IMR-90 (cell line): Measurements from ENCODE around the gene MROH2A. TPM values are rescaled to one million over a fixed set of nuclear protein-coding genes. Genes with fewer than 3 reads are reported as not detected.
A peak's percentile ranks its signal among the peaks of the same experiment; 100 is the strongest.

Experiments
- ATAC-seq: fragments of 200-7000 bp; cut with Tn5 transposase; 2 replicates; pipeline ENCODE4 v1.9.1; 2020; ENCODE audit warnings: low read depth, mild to moderate bottlenecking, moderate library complexity
- BruUV-seq: library from RNA; stranded (reverse); fragments of 400-500 nt; replicated peaks from 2 replicates; lab custom pipeline; 2021; lab: Mats Ljungman, UMichigan
- CTCF ChIA-PET: fragments of 300-600 bp; formaldehyde crosslinking; extraction: SDS; loops from one replicate; lab custom pipeline; 2021; ENCODE audit warnings: antibody characterized with exemption; lab: Yijun Ruan, JAX
- POLR2A ChIA-PET: fragments of 300-600 bp; sonication (Branson Sonifier 250); formaldehyde crosslinking; loops from one replicate; lab custom pipeline; 2022; ENCODE audit warnings: antibody characterized with exemption; ENCODE audit not compliant: unreplicated experiment; lab: Charles Lee
- DNase-seq: peaks from one replicate; pipeline ENCODE4 v3.0.0; 2013
- H2AFZ ChIP-seq: replicated peaks from 2 replicates; pipeline ENCODE3; 2013; ENCODE audit warnings: low read length, mild to moderate bottlenecking; ENCODE audit not compliant: poor library complexity
- H2AK5ac ChIP-seq: 2 replicates; pipeline ENCODE4 v1.6.1; 2013; ENCODE audit warnings: low read depth, low read length, inconsistent platforms
- H2AK9ac ChIP-seq: replicated peaks from 2 replicates; pipeline ENCODE3; 2013; ENCODE audit warnings: mild to moderate bottlenecking, low read depth, low read length, moderate library complexity; ENCODE audit not compliant: poor library complexity
- H2BK120ac ChIP-seq: 2 replicates; pipeline ENCODE4 v1.6.1; 2013; ENCODE audit warnings: low read depth, low read length, inconsistent platforms
- H2BK15ac ChIP-seq: 3 replicates; pipeline ENCODE4 v1.6.1; 2013; ENCODE audit warnings: low read depth, low read length, inconsistent platforms
- H2BK20ac ChIP-seq: 2 replicates; pipeline ENCODE4 v1.6.1; 2013; ENCODE audit warnings: low read depth, mild to moderate bottlenecking, inconsistent platforms, low read length, moderate library complexity
- H2BK5ac ChIP-seq: 2 replicates; pipeline ENCODE4 v1.6.1; 2013; ENCODE audit warnings: mild to moderate bottlenecking, low read depth, low read length, inconsistent platforms; ENCODE audit not compliant: poor library complexity, severe bottlenecking
- H3K14ac ChIP-seq: replicated peaks from 2 replicates; pipeline ENCODE4 v1.6.1; 2013; ENCODE audit warnings: low read depth, low read length, inconsistent platforms
- H3K18ac ChIP-seq: 2 replicates; pipeline ENCODE4 v1.6.1; 2013; ENCODE audit warnings: low read depth, low read length, control low read depth
- H3K23ac ChIP-seq: 2 replicates; pipeline ENCODE4 v1.6.1; 2013; ENCODE audit warnings: low read depth, low read length, inconsistent platforms
- H3K27ac ChIP-seq: 2 replicates; pipeline ENCODE4 v1.5.1; 2013; ENCODE audit warnings: mild to moderate bottlenecking, control low read depth, low read length; ENCODE audit not compliant: insufficient read depth
- H3K27me3 ChIP-seq: 2 replicates; pipeline ENCODE4 v1.6.1; 2013; ENCODE audit warnings: low read length; ENCODE audit not compliant: control insufficient read depth, insufficient read depth
- H3K36me3 ChIP-seq: 2 replicates; pipeline ENCODE4 v1.6.1; 2013; ENCODE audit warnings: low read length, mixed read lengths; ENCODE audit not compliant: control insufficient read depth, insufficient read depth
- H3K4ac ChIP-seq: 2 replicates; pipeline ENCODE4 v1.6.1; 2013; ENCODE audit warnings: low read depth, low read length, inconsistent platforms
- H3K4me1 ChIP-seq: 2 replicates; pipeline ENCODE4 v1.6.1; 2013; ENCODE audit warnings: low read length, mixed read lengths; ENCODE audit not compliant: control insufficient read depth, insufficient read depth
- H3K4me2 ChIP-seq: 2 replicates; pipeline ENCODE4 v1.6.1; 2013; ENCODE audit warnings: low read depth, mild to moderate bottlenecking, control low read depth, low read length, moderate library complexity
- H3K4me3 ChIP-seq: 2 replicates; pipeline ENCODE4 v1.5.1; 2013; ENCODE audit warnings: low read depth, mild to moderate bottlenecking, control low read depth, low read length, moderate library complexity; ENCODE audit not compliant: insufficient read depth
- H3K56ac ChIP-seq: 2 replicates; pipeline ENCODE4 v1.6.1; 2013; ENCODE audit warnings: low read length, inconsistent platforms; ENCODE audit not compliant: insufficient read depth; ENCODE audit errors: extremely low read depth
- H3K79me1 ChIP-seq, 2 experiments: 2 replicates each; pipeline ENCODE4 v1.6.1; 2013; ENCODE audit warnings: low read length in 2 of 2, inconsistent platforms in 1 of 2, low read depth in 1 of 2
- H3K9ac ChIP-seq: 2 replicates; pipeline ENCODE4 v1.6.1; 2013; ENCODE audit warnings: low read depth, low read length, control low read depth
- H3K9me1 ChIP-seq: 2 replicates; pipeline ENCODE4 v1.6.1; 2013; ENCODE audit warnings: low read length, inconsistent platforms; ENCODE audit not compliant: insufficient read depth
- H3K9me3 ChIP-seq: 2 replicates; pipeline ENCODE4 v1.6.1; 2013; ENCODE audit warnings: low read length; ENCODE audit not compliant: control insufficient read depth, insufficient read depth
- H4K20me1 ChIP-seq: 2 replicates; pipeline ENCODE4 v1.6.1; 2013; ENCODE audit warnings: low read length, inconsistent platforms; ENCODE audit not compliant: insufficient read depth
- H4K5ac ChIP-seq: 2 replicates; pipeline ENCODE4 v1.6.1; 2013; ENCODE audit warnings: mild to moderate bottlenecking, low read depth, low read length, control low read depth
- H4K8ac ChIP-seq, 2 experiments: 2 replicates each; pipeline ENCODE4 v1.6.1; 2013; ENCODE audit warnings: low read depth in 2 of 2, low read length in 2 of 2, control low read depth in 1 of 2, inconsistent platforms in 1 of 2
- H4K91ac ChIP-seq: 2 replicates; pipeline ENCODE4 v1.6.1; 2013; ENCODE audit warnings: low read depth, low read length, inconsistent platforms; ENCODE audit not compliant: insufficient read depth
- MAFK ChIP-seq: IDR thresholded peaks from 2 replicates; pipeline ENCODE4 v1.6.1; 2012; ENCODE audit warnings: low read depth, low read length, improper control_type of control experiment
- WGBS, 2 experiments: methylation state at CpG; one replicate each; pipeline versions ENCODE4 v1.1.5 to v1.1.7; 2013; ENCODE audit warnings: missing lambda C conversion rate in 2 of 2; ENCODE audit not compliant: insufficient read length in 1 of 2; ENCODE audit errors: extremely low coverage in 2 of 2; 5-methylcytosine and 5-hydroxymethylcytosine counted together
- dilution Hi-C: fragments of 300-500 bp; cut with HindIII; formaldehyde crosslinking; loops from one replicate; pipeline ENCODE4 v1.14.3; 2018; ENCODE audit warnings: low sequenced_read_pairs; ENCODE audit not compliant: unreplicated experiment
- in situ Hi-C: fragments of 300-500 bp; cut with MboI; formaldehyde crosslinking; loops from 3 replicates; pipeline ENCODE4 v1.14.3; 2019; ENCODE audit warnings: low sequenced_read_pairs, inconsistent platforms, mixed read lengths
- intact Hi-C: fragments of 100-400 bp; cut with micrococcal nuclease; formaldehyde crosslinking; loops from 2 replicates; pipeline ENCODE4 v1.10.0; 2022
- polyA plus RNA-seq, 3 experiments: library from polyadenylated mRNA; depleted of rRNA; stranded (reverse); fragments of >200 nt; gene quantifications; 2 replicates each; pipeline ENCODE4 v1.2.3, GENCODE V29; 2012; ENCODE audit warnings: low replicate concordance in 1 of 3
- total RNA-seq: library from RNA; depleted of rRNA; stranded (reverse); fragments of >200 nt; gene quantifications from 2 replicates; pipeline ENCODE4 v1.2.3, GENCODE V29; 2012
- TF ChIP-seq, protein P1 (sequence below): fragments of 150-350 bp; IDR thresholded peaks from 2 replicates; pipeline ENCODE4 v1.6.1; 2017; ENCODE audit warnings: mild to moderate bottlenecking, antibody characterized with exemption, low read length, low read depth

MROH2A gene
- total and polyA plus RNA-seq, 2 of the 4 experiments (the other 2 are of a cell fraction) = not detected

DNA sequence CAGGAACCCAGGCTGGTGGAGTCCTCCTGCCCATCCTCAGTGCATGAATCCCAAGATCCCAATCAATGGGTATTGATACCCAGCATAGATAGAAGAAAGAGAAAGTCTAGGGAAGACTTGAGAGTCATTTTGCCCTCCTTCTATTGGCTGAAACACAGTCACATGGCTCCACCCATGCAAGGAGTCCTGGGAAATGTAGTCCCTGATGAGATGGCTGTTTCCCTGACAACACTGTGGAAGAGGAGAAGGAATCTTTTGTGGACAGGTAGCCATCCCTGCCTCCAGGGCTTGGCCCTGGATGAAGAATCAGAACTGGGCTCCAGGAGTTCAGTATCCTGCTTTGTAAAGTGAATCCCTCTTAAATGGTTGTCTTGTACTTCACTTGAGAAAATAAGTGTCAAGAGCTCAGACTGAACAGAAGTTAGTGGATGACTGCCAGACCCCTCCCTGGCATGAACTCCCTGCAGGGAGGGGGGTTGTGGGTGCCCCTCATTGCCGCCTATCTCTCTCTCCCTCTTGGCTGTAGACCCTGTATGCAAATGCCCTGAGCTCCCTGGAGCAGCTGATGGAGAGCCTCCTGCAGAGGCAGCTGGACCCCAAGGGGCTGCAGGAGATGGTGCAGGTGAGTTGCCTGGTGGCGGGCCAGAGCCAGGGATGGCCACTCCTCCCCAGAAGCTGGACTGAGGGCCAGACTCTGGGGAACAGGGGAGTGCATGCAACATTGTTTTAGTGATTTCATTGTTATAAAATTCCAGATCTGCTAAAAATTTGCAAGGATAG is 36.1 kb downstream of the MROH2A start:
- Histone ChIP-seq H3K9me3 (no peaks in the 10 kb centered on the region), H3K14ac (no peak overlapping the region), H3K79me1 (no peaks in the 10 kb centered on the region), H2BK120ac (no peak overlapping the region), H3K9ac (no peak overlapping the region), H3K56ac (no peak overlapping the region), H4K91ac (no peak overlapping the region), H3K27me3 (peaks cover 8% of the 10 kb centered on the region), H3K27ac (no peak overlapping the region), H3K4me2 (no peak overlapping the region), H3K4me1 (no peaks in the 10 kb centered on the region), H2AK9ac (no peak overlapping the region), H3K4ac (no peak overlapping the region), H2BK20ac (no peak overlapping the region), H3K9me1 (no peaks in the 10 kb centered on the region), H2BK15ac (no peak overlapping the region), H3K23ac (no peak overlapping the region), H2AK5ac (no peak overlapping the region), H4K8ac (no peak overlapping the region), H3K36me3 (no peaks in the 10 kb centered on the region), H2AFZ (no peak overlapping the region), H3K18ac (no peak overlapping the region), H4K20me1 (no peaks in the 10 kb centered on the region), H4K5ac (no peak overlapping the region), H3K4me3 (no peak overlapping the region), H2BK5ac (no peak overlapping the region)
- no CpG with 5 or more reads among the region's 2 CpGs for WGBS, 2 experiments
- intact Hi-C loops (no loop called here), in situ Hi-C loops (no loop called here), dilution Hi-C loops (no loop called here)
- ATAC-seq (no peak; the same call in 1 of the 2 replicates), DNase-seq (peak; percentile 5)
- ChIA-PET CTCF (no interaction called here), POLR2A (no interaction called here)
- no TSS peak for BruUV-seq
- TF ChIP-seq, protein P1, sequence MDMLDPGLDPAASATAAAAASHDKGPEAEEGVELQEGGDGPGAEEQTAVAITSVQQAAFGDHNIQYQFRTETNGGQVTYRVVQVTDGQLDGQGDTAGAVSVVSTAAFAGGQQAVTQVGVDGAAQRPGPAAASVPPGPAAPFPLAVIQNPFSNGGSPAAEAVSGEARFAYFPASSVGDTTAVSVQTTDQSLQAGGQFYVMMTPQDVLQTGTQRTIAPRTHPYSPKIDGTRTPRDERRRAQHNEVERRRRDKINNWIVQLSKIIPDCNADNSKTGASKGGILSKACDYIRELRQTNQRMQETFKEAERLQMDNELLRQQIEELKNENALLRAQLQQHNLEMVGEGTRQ = peak; percentile 84
- TF ChIP-seq MAFK = no peak
